GM23338 (cell line): ENCODE measurements around the gene AAR2. TPM values are rescaled to one million over a fixed set of nuclear protein-coding genes. Genes with fewer than 3 reads are reported as not detected.

Experiments used
- ATAC-seq: fragments of 200-7000 bp; cut with Tn5 transposase; 3 replicates; pipeline ENCODE4 v1.9.1; 2020
- DNase-seq: peaks from one replicate; pipeline ENCODE4 v3.0.0-alpha.2; 2015; ENCODE audit warnings: low spot score
- H2AFZ ChIP-seq: fragments of 200-600 bp; sonication (generic); 2 replicates; pipeline ENCODE4 v1.8.0; 2016; ENCODE audit warnings: antibody characterized with exemption, mild to moderate bottlenecking, moderate library complexity
- H3F3A ChIP-seq: fragments of 200-600 bp; sonication (generic); replicated peaks from 2 replicates; pipeline ENCODE4 v1.8.0; 2017; ENCODE audit warnings: antibody characterized with exemption, mixed run types, low read depth
- H3K27ac ChIP-seq: fragments of 200-600 bp; sonication (generic); 2 replicates; pipeline ENCODE4 v1.6.1; 2016; ENCODE audit warnings: low read depth
- H3K27me3 ChIP-seq: fragments of 200-600 bp; sonication (generic); 2 replicates; pipeline ENCODE4 v1.8.0; 2016; ENCODE audit warnings: mild to moderate bottlenecking, mixed run types, moderate library complexity; ENCODE audit not compliant: insufficient read depth
- H3K36me3 ChIP-seq: fragments of 200-600 bp; sonication (generic); 2 replicates; pipeline ENCODE4 v1.8.0; 2016; ENCODE audit warnings: mild to moderate bottlenecking; ENCODE audit not compliant: insufficient read depth
- H3K4me1 ChIP-seq: fragments of 200-600 bp; sonication (generic); 2 replicates; pipeline ENCODE4 v1.8.0; 2016; ENCODE audit warnings: mild to moderate bottlenecking, moderate library complexity; ENCODE audit not compliant: insufficient read depth
- H3K4me2 ChIP-seq: fragments of 200-600 bp; sonication (generic); 2 replicates; pipeline ENCODE4 v1.7.1; 2017; ENCODE audit warnings: mixed run types
- H3K4me3 ChIP-seq: fragments of 200-600 bp; sonication (generic); 2 replicates; pipeline ENCODE4 v1.6.1; 2016; ENCODE audit warnings: mixed run types
- H3K79me2 ChIP-seq: fragments of 200-600 bp; sonication (generic); replicated peaks from 2 replicates; pipeline ENCODE4 v1.8.0; 2017; ENCODE audit warnings: mild to moderate bottlenecking; ENCODE audit not compliant: insufficient read depth
- H3K9me2 ChIP-seq: fragments of 200-600 bp; sonication (generic); 2 replicates; pipeline ENCODE4 v1.8.0; 2017; ENCODE audit not compliant: insufficient read depth
- H4K20me1 ChIP-seq: fragments of 200-600 bp; sonication (generic); replicated peaks from 2 replicates; pipeline ENCODE4 v1.8.0; 2017; ENCODE audit warnings: mild to moderate bottlenecking; ENCODE audit not compliant: insufficient read depth
- H3K27ac Mint-ChIP-seq: 2 replicates; pipeline ENCODE4 v1.8.0; 2020; ENCODE audit warnings: inconsistent platforms, mild to moderate bottlenecking, moderate library complexity, mixed read lengths
- H3K27me3 Mint-ChIP-seq: 3 replicates; pipeline ENCODE4 v1.8.0; 2022; ENCODE audit warnings: low read depth, mild to moderate bottlenecking, moderate library complexity, mixed read lengths, inconsistent platforms; ENCODE audit not compliant: insufficient read depth, poor library complexity
- H3K36me3 Mint-ChIP-seq: 3 replicates; pipeline ENCODE4 v1.8.0; 2021; ENCODE audit warnings: low read depth, mild to moderate bottlenecking, inconsistent platforms, moderate library complexity, mixed read lengths
- H3K4me1 Mint-ChIP-seq: 3 replicates; pipeline ENCODE4 v1.8.0; 2020; ENCODE audit warnings: mild to moderate bottlenecking, inconsistent platforms, mixed read lengths
- H3K4me3 Mint-ChIP-seq: 3 replicates; pipeline ENCODE4 v1.8.0; 2021; ENCODE audit warnings: moderate library complexity, mild to moderate bottlenecking, inconsistent platforms, mixed read lengths
- H3K9me3 Mint-ChIP-seq: 3 replicates; pipeline ENCODE4 v1.8.0; 2020; ENCODE audit warnings: moderate library complexity, mild to moderate bottlenecking, inconsistent platforms, mixed read lengths
- CREB1 ChIP-seq: fragments of 250-450 bp; sonication (Bioruptor Pico); IDR thresholded peaks from 2 replicates; pipeline ENCODE4 v1.5.0; 2020; ENCODE audit warnings: low read depth, mild to moderate bottlenecking, moderate library complexity
- EZH2 ChIP-seq: fragments of 200-600 bp; sonication (generic); IDR thresholded peaks from one replicate; pipeline ENCODE4 v1.8.0; 2017; ENCODE audit warnings: antibody characterized with exemption, mild to moderate bottlenecking, low read depth; ENCODE audit not compliant: unreplicated experiment
- EZH2phosphoT487 ChIP-seq: fragments of 200-600 bp; sonication (generic); IDR thresholded peaks from one replicate; pipeline ENCODE4 v1.8.1; 2018; ENCODE audit warnings: antibody characterized with exemption; ENCODE audit not compliant: unreplicated experiment
- JUNB ChIP-seq: IDR thresholded peaks from one replicate; pipeline ENCODE4 v1.6.1; 2016; ENCODE audit warnings: antibody characterized with exemption; ENCODE audit not compliant: unreplicated experiment
- NANOG ChIP-seq: IDR thresholded peaks from 2 replicates; pipeline ENCODE4 v1.6.1; 2016; ENCODE audit warnings: antibody characterized with exemption, borderline replicate concordance
- POLR2AphosphoS5 ChIP-seq: IDR thresholded peaks from 2 replicates; pipeline ENCODE4 v1.6.1; 2016; ENCODE audit warnings: antibody characterized with exemption, low read depth
- STAT1 ChIP-seq: IDR thresholded peaks from one replicate; pipeline ENCODE4 v1.6.1; 2016; ENCODE audit warnings: antibody characterized with exemption; ENCODE audit not compliant: unreplicated experiment
- ZNF331 ChIP-seq: fragments of 250-450 bp; sonication (Bioruptor Pico); IDR thresholded peaks from 2 replicates; pipeline ENCODE4 v1.5.0; 2020; ENCODE audit warnings: low read depth, mild to moderate bottlenecking, moderate library complexity
- polyA plus RNA-seq: library from polyadenylated mRNA; unstranded; fragments of >200 nt; fragmentation: Nextera tagmentation; extraction: Ambion mirVana; gene quantifications from 2 replicates; pipeline ENCODE4 v1.2.1, GENCODE V29; 2016
- total RNA-seq: library from RNA; depleted of rRNA; stranded (reverse); fragments of >200 nt; shearing (Covaris generic); gene quantifications from 2 replicates; pipeline ENCODE4 v1.2.3, GENCODE V29; 2014
- TF ChIP-seq, protein P1 (sequence below), 2 experiments: fragments of 200-600 bp in 1 of 2; sonication (generic) in 1 of 2; conservative IDR thresholded peaks; 2 replicates each; pipeline versions ENCODE4 v1.5.1 to v1.6.1; 2016 to 2017; ENCODE audit warnings: antibody characterized with exemption in 2 of 2, low read depth in 2 of 2, mild to moderate bottlenecking in 2 of 2, moderate library complexity in 1 of 2
- TF ChIP-seq, protein P2 (sequence below): IDR thresholded peaks from 2 replicates; pipeline ENCODE4 v1.6.1; 2016; ENCODE audit warnings: antibody characterized with exemption
- TF ChIP-seq, protein P3 (sequence below): IDR thresholded peaks from one replicate; pipeline ENCODE4 v1.6.1; 2018; ENCODE audit warnings: antibody characterized with exemption; ENCODE audit not compliant: unreplicated experiment

Gene AAR2
- total and polyA plus RNA-seq, 2 experiments from 2014 or later: 15.8 to 32.6 TPM

DNA sequence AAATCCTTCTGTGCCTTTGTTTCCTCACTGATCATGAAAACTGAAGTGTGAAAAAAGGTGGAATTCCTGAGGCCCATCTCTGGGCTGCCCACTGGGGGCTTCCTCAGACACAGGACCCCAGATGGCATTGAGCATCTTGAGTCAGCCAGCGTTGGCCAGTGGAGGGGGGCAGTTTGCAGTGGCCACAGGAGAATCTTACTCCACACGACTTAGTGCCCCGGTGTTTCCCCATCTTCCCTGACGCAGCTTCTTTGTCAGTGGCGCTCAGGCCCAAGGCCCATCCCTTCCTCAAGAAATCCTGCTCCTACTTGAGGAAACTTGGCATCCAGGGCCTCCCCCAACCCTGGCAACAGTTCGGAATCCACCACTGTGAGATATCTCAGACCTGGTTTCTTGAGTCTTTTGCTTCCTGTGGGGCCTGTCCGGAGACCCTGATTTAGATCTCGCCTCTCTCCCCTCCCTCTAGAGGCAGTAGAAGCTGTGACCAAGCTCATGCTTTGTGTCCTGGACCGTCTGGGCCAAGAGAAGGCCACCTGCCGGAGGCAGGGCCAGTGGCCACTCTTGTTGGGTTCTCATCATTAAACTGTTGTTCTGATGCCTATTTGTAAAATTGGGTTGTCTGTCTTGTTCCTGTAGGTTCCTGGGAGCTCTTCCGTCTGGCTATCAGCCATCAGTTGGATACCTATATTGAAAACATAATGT lies 49.6 kb downstream of the AAR2 start:
- H3F3A ChIP-seq: no peaks in the 10 kb centered on the region
- H4K20me1 ChIP-seq: no peaks in the 10 kb centered on the region
- no peak overlapping the region for H3K4me2 ChIP-seq
- 0 out of 3 replicates have a peak, but pooled peaks cover 3% of the 10 kb centered on the region for H3K9me3 Mint-ChIP-seq
- no peaks in the 10 kb centered on the region for H3K9me2 ChIP-seq
- TF ChIP-seq, protein P1, sequence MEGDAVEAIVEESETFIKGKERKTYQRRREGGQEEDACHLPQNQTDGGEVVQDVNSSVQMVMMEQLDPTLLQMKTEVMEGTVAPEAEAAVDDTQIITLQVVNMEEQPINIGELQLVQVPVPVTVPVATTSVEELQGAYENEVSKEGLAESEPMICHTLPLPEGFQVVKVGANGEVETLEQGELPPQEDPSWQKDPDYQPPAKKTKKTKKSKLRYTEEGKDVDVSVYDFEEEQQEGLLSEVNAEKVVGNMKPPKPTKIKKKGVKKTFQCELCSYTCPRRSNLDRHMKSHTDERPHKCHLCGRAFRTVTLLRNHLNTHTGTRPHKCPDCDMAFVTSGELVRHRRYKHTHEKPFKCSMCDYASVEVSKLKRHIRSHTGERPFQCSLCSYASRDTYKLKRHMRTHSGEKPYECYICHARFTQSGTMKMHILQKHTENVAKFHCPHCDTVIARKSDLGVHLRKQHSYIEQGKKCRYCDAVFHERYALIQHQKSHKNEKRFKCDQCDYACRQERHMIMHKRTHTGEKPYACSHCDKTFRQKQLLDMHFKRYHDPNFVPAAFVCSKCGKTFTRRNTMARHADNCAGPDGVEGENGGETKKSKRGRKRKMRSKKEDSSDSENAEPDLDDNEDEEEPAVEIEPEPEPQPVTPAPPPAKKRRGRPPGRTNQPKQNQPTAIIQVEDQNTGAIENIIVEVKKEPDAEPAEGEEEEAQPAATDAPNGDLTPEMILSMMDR (conservative IDR thresholded peaks at IDR 0.05; ENCODE audit: low read depth in 2 of 2): peak; percentile 9 to 23; a peak in 2 of 4 replicates
- TF ChIP-seq, protein P2, sequence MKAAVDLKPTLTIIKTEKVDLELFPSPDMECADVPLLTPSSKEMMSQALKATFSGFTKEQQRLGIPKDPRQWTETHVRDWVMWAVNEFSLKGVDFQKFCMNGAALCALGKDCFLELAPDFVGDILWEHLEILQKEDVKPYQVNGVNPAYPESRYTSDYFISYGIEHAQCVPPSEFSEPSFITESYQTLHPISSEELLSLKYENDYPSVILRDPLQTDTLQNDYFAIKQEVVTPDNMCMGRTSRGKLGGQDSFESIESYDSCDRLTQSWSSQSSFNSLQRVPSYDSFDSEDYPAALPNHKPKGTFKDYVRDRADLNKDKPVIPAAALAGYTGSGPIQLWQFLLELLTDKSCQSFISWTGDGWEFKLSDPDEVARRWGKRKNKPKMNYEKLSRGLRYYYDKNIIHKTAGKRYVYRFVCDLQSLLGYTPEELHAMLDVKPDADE: no peak
- ATAC-seq: peak; percentile 73
- H3K27me3 Mint-ChIP-seq: no peaks in the 10 kb centered on the region
- H2AFZ ChIP-seq: no peak overlapping the region
- peak; percentile 43 for DNase-seq
- no peaks in the 10 kb centered on the region for H3K79me2 ChIP-seq
- H3K4me3 Mint-ChIP-seq: no peak overlapping the region
- no peak overlapping the region for H3K27ac ChIP-seq
- no peak overlapping the region for H3K27ac Mint-ChIP-seq
- no peak overlapping the region for H3K4me3 ChIP-seq
- H3K27me3 ChIP-seq: no peaks in the 10 kb centered on the region
- no peaks in the 10 kb centered on the region for H3K36me3 Mint-ChIP-seq
- H3K4me1 Mint-ChIP-seq: no peaks in the 10 kb centered on the region
- H3K36me3 ChIP-seq: no peaks in the 10 kb centered on the region
- no peaks in the 10 kb centered on the region for H3K4me1 ChIP-seq

DNA sequence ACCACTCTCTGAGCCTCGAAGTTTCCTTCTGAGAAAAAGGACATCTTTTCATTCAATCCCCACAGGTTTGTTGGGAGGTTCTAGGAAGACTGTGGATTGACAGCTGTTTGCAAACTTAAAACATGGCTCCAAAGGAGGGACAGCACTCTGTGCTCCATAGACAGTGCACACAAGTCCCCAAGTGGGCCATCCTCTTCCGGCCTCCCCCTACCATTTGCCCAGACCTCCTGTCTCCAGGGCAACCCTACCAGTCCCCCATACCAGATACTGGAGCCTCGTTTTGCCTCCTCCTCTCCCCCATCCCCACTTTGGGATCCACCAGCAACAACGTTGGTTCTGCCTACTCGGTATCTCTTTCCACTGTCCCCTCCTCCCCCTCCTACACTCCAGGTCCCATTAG lies 61.4 kb downstream of the AAR2 start:
- no peaks in the 10 kb centered on the region for H3K27me3 ChIP-seq
- no peak overlapping the region for H2AFZ ChIP-seq
- no peaks in the 10 kb centered on the region for H3K4me1 ChIP-seq
- Mint-ChIP-seq H3K4me1 (no peaks in the 10 kb centered on the region; the same call in 2 of the 3 replicates), H3K27me3 (peaks cover 18% of the 10 kb centered on the region), H3K4me3 (no peak overlapping the region), H3K27ac (no peak overlapping the region), H3K9me3 (no peaks in the 10 kb centered on the region; the same call in 2 of the 3 replicates), H3K36me3 (no peaks in the 10 kb centered on the region)
- DNase-seq: no peak
- H3K36me3 ChIP-seq: no peaks in the 10 kb centered on the region
- no peaks in the 10 kb centered on the region for H4K20me1 ChIP-seq
- no peaks in the 10 kb centered on the region for H3K9me2 ChIP-seq
- H3K79me2 ChIP-seq: no peaks in the 10 kb centered on the region
- no peak for ATAC-seq
- no peak overlapping the region for H3K4me2 ChIP-seq
- no peak overlapping the region for H3K27ac ChIP-seq
- H3K4me3 ChIP-seq: no peak overlapping the region
- no peaks in the 10 kb centered on the region for H3F3A ChIP-seq
- TF ChIP-seq JUNB: no peak
- no peak for TF ChIP-seq EZH2phosphoT487
- TF ChIP-seq NANOG: no peak
- TF ChIP-seq, protein P1 (conservative IDR thresholded peaks at IDR 0.05; ENCODE audit: low read depth in 2 of 2): no peak
- TF ChIP-seq, protein P2: no peak
- TF ChIP-seq EZH2: no peak
- no peak for TF ChIP-seq POLR2AphosphoS5
- no peak for TF ChIP-seq ZNF331 (CRISPR knock-in tag)
- TF ChIP-seq, protein P3, sequence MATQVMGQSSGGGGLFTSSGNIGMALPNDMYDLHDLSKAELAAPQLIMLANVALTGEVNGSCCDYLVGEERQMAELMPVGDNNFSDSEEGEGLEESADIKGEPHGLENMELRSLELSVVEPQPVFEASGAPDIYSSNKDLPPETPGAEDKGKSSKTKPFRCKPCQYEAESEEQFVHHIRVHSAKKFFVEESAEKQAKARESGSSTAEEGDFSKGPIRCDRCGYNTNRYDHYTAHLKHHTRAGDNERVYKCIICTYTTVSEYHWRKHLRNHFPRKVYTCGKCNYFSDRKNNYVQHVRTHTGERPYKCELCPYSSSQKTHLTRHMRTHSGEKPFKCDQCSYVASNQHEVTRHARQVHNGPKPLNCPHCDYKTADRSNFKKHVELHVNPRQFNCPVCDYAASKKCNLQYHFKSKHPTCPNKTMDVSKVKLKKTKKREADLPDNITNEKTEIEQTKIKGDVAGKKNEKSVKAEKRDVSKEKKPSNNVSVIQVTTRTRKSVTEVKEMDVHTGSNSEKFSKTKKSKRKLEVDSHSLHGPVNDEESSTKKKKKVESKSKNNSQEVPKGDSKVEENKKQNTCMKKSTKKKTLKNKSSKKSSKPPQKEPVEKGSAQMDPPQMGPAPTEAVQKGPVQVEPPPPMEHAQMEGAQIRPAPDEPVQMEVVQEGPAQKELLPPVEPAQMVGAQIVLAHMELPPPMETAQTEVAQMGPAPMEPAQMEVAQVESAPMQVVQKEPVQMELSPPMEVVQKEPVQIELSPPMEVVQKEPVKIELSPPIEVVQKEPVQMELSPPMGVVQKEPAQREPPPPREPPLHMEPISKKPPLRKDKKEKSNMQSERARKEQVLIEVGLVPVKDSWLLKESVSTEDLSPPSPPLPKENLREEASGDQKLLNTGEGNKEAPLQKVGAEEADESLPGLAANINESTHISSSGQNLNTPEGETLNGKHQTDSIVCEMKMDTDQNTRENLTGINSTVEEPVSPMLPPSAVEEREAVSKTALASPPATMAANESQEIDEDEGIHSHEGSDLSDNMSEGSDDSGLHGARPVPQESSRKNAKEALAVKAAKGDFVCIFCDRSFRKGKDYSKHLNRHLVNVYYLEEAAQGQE: no peak
- no peak for TF ChIP-seq STAT1
- no peak for TF ChIP-seq CREB1 (CRISPR knock-in tag)
